Duodenal mucosa (tissue), 2 donors: ENCODE results near the gene SEMA7A.
A peak's percentile ranks its signal among the peaks of the same experiment; 100 is the strongest.

Experiments
- H3K27ac ChIP-seq: one replicate; pipeline ENCODE4 v1.7.0; 2013; ENCODE audit warnings: low read depth, low read length
- H3K27me3 ChIP-seq, 2 donors: one replicate each; pipeline ENCODE4 v1.7.0; 2013; ENCODE audit warnings: low read length in 2 of 2, control low read depth in 1 of 2; ENCODE audit not compliant: insufficient read depth in 2 of 2, control insufficient read depth in 1 of 2
- H3K36me3 ChIP-seq, 2 donors: one replicate each; pipeline ENCODE4 v1.7.0; 2013; ENCODE audit warnings: low read length in 2 of 2, control low read depth in 1 of 2; ENCODE audit not compliant: insufficient read depth in 2 of 2, control insufficient read depth in 1 of 2
- H3K4me1 ChIP-seq, 2 donors: one replicate each; pipeline ENCODE4 v1.7.0; 2013; ENCODE audit warnings: low read length in 2 of 2, control low read depth in 1 of 2; ENCODE audit not compliant: insufficient read depth in 2 of 2, control insufficient read depth in 1 of 2
- H3K4me3 ChIP-seq, 2 donors: one replicate each; pipeline ENCODE4 v1.7.0; 2013; ENCODE audit warnings: low read length in 2 of 2, low read depth in 1 of 2
- H3K9ac ChIP-seq, 2 donors: one replicate each; pipeline ENCODE4 v1.7.0; 2013; ENCODE audit warnings: low read length in 2 of 2, low read depth in 1 of 2
- H3K9me3 ChIP-seq, 2 donors: one replicate each; pipeline ENCODE4 v1.7.0; 2013; ENCODE audit warnings: low read length in 2 of 2, control low read depth in 1 of 2; ENCODE audit not compliant: control insufficient read depth in 1 of 2

The SEMA7A gene

GRCh38 chr15:74429781-74430400 lies 3.9 kb downstream of the SEMA7A start:
- H3K4me3 ChIP-seq = no peak overlapping the region
- H3K4me1 ChIP-seq = peaks cover 5 to 14% of the 10 kb centered on the region in 2 donors
- H3K36me3 ChIP-seq = no peaks in the 10 kb centered on the region
- H3K27ac ChIP-seq = no peak overlapping the region
- H3K27me3 ChIP-seq = peaks cover 18 to 22% of the 10 kb centered on the region in 2 donors
- no peaks in the 10 kb centered on the region for H3K9me3 ChIP-seq
- H3K9ac ChIP-seq = no peak overlapping the region

- no peak overlapping the region for H3K4me3 ChIP-seq
- H3K9me3 ChIP-seq = no peaks in the 10 kb centered on the region
- H3K36me3 ChIP-seq = no peaks in the 10 kb centered on the region
- peaks cover 18 to 22% of the 10 kb centered on the region in 2 donors for H3K27me3 ChIP-seq
- no peak overlapping the region for H3K9ac ChIP-seq
- peak overlapping the region; percentile 7 for H3K27ac ChIP-seq
- H3K4me1 ChIP-seq = peaks cover under 1 to 7% of the 10 kb centered on the region in 2 donors
These were observed 4.6 kb downstream of the SEMA7A start for GRCh38 chr15:74428970-74429780.

GRCh38 chr15:74428442-74428787 lies 5.3 kb downstream of the SEMA7A start:
- no peak overlapping the region for H3K4me3 ChIP-seq
- H3K4me1 ChIP-seq = peaks cover 0 to 5% of the 10 kb centered on the region in 2 donors
- H3K9ac ChIP-seq = no peak overlapping the region
- no peaks in the 10 kb centered on the region for H3K9me3 ChIP-seq
- no peaks in the 10 kb centered on the region for H3K36me3 ChIP-seq
- H3K27me3 ChIP-seq = peaks cover 18 to 22% of the 10 kb centered on the region in 2 donors
- no peak overlapping the region for H3K27ac ChIP-seq

- H3K4me3 ChIP-seq = no peak overlapping the region
- no peak overlapping the region for H3K9ac ChIP-seq
- H3K36me3 ChIP-seq = no peaks in the 10 kb centered on the region
- H3K4me1 ChIP-seq = peaks cover 0 to 5% of the 10 kb centered on the region in 2 donors
- H3K27ac ChIP-seq = no peak overlapping the region
- peaks cover 18 to 21% of the 10 kb centered on the region in 2 donors for H3K27me3 ChIP-seq
- H3K9me3 ChIP-seq = no peaks in the 10 kb centered on the region
These were observed 5.9 kb downstream of the SEMA7A start for GRCh38 chr15:74427607-74428441.

- no peak overlapping the region for H3K9ac ChIP-seq
- H3K27me3 ChIP-seq = peaks cover 9 to 10% of the 10 kb centered on the region in 2 donors
- H3K4me1 ChIP-seq = no peaks in the 10 kb centered on the region
- no peak overlapping the region for H3K4me3 ChIP-seq
- no peaks in the 10 kb centered on the region for H3K9me3 ChIP-seq
- no peaks in the 10 kb centered on the region for H3K36me3 ChIP-seq
- no peak overlapping the region for H3K27ac ChIP-seq
These were observed 7.1 kb downstream of the SEMA7A start for GRCh38 chr15:74426404-74427281.

- no peak overlapping the region for H3K4me3 ChIP-seq
- no peak overlapping the region for H3K9ac ChIP-seq
- no peaks in the 10 kb centered on the region for H3K36me3 ChIP-seq
- no peaks in the 10 kb centered on the region for H3K9me3 ChIP-seq
- H3K27ac ChIP-seq = no peak overlapping the region
- no peaks in the 10 kb centered on the region for H3K27me3 ChIP-seq
- peaks cover 0 to 5% of the 10 kb centered on the region in 2 donors for H3K4me1 ChIP-seq
These were observed 8.1 kb downstream of the SEMA7A start for GRCh38 chr15:74425630-74426029.

GRCh38 chr15:74424901-74425528 lies 8.7 kb downstream of the SEMA7A start:
- Histone ChIP-seq H3K27me3 (no peaks in the 10 kb centered on the region), H3K4me1 (peaks cover 0 to 5% of the 10 kb centered on the region in 2 donors), H3K9ac (no peak overlapping the region)

GRCh38 chr15:74423431-74424257 lies 10.1 kb downstream of the SEMA7A start:
- no peaks in the 10 kb centered on the region for H3K36me3 ChIP-seq
- no peaks in the 10 kb centered on the region for H3K27me3 ChIP-seq
- no peak overlapping the region for H3K27ac ChIP-seq
- no peak overlapping the region for H3K9ac ChIP-seq
- H3K9me3 ChIP-seq = no peaks in the 10 kb centered on the region
- H3K4me3 ChIP-seq = no peak overlapping the region
- H3K4me1 ChIP-seq = peaks cover 5 to 7% of the 10 kb centered on the region in 2 donors

More at GRCh38 chr15:74424901-74425528, 8.7 kb downstream of the SEMA7A start:
- Histone ChIP-seq H3K9me3 (no peaks in the 10 kb centered on the region), H3K4me3 (no peak overlapping the region), H3K27ac (no peak overlapping the region), H3K36me3 (no peaks in the 10 kb centered on the region)
